RPMI8226 (cell line): ENCODE results near the gene CEP131.
A peak's percentile ranks its signal among the peaks of the same experiment; 100 is the strongest.

Source experiments
- DNase-seq: peaks from one replicate; pipeline ENCODE4 v3.0.0-alpha.2; 2015

The CEP131 gene

DNA sequence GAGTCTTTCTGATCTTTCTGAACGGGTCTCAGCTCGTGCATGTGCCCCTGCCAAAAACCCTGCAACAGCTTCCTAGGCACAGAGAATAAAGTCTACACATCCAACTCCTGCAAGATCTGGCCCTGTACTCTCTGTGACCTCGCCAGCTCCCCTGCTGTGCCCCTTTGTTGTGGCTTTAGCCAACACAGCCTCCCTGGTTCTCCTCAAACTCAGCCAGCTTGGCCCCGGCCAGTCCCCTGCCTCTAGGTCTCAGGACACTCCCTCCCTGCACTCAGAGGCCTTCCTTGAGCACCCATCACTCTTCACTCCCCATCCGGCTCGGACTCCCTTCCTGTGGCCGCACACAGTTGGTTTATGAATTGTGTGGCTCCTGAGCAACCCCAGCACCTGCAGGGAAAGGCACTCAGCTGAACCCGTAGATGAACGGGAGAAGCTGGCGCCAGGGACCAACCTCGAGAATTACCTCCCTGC, 1.4 kb downstream of the CEP131 start:
- DNase-seq = no peak

- no peak for DNase-seq
These were observed 3.1 kb downstream of the CEP131 start for GRCh38 chr17:81219476-81220180.

DNA sequence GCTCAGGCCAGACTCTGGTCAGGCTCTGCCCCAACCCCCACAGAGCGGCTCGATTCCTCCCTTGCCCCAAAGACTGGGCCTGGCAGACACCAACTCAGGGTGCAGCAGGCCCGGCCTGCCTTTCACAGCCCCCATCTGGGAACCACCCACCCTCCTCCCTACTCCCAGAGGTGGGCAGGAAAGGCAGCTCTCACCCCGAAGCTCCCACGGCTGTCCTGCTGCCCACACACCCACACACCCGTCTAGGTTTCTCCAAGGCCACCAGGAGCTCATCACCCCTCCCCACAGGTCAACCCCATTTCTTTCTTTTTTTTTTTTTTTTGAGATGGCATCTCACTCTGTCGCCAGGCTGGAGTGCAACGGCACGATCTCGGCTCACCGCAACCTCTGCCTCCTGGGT, 3.8 kb downstream of the CEP131 start:
- no peak for DNase-seq

- no peak for DNase-seq
These were observed 4.3 kb downstream of the CEP131 start for GRCh38 chr17:81218459-81218858.

DNA sequence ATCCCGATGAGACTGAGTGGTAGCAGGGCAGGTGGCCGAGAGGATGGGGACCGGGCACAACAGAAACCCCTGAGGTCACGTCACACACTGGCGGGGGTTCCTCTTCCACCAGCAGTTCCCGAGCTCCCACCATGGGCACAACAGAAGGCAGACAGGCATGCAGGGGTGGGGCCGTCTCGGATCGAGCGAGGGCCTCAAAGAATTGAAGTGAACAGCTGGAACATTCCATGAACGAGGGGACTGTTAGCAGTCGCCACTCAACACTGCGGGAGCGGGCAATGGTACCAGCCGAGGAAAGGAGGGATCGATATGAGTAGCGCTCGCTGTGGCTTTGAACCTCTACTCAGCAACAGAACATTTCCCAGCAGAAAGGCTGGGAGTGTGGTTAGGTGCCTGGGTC, 5.3 kb downstream of the CEP131 start:
- no peak for DNase-seq

DNA sequence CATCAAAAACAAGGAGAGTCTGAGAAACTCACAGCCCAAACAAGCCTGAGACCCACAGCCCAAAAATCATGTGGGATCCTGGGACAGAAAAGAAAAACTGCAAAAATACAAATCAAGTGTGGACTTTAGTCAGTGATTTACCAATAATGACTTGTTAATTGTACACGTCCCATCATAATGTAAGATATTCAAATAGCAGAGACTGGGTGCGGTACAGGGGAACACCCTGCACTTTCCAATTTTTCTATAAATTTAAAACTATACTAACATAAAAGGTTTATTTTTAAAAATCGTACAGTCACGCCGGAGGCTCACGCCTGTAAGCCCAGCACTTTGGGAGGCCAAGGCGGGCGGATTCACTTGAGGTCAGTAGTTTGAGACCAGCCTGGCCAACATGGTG, 8.8 kb downstream of the CEP131 start:
- no peak for DNase-seq

DNA sequence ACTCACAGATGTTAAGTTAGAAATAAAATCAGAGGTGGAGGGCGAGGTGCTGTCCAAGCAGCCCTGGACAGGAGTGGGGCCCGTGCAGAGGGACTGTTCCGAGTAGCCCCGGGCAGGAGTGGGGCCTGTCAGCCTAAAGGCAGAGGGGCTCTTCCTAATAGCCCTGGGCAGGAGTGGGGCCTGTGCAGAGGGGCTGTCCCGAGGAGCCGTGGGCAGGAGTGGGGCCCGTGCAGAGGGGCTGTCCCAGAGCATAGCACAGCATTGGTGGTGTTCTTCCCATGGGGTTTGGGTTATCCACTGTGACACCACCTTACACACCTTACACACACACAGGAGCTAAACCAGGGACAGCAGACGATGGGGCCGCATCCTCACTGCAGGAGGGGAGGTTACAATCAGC, 10.4 kb downstream of the CEP131 start:
- no peak for DNase-seq

GRCh38 chr17:81210868-81211267, 11.9 kb downstream of the CEP131 start:
- no peak for DNase-seq

DNA sequence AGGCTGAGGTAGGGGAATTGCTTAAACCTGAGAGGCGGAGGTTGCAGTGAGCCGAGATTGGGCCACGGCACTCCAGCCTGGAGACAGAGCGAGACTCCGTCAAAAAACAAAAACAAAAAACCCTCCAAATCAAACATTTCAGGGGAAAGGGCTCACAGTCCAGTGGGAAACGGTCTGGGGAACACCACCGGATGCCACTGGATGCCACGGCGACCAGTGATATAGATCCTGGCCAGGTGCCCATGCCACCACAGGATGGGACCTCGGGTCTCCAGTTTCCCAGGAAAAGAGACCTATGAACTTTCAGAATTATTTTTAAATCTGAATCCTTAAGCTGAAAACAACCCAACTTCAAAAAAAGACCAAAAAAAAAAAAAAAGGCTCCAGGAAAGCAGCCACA, 12.3 kb downstream of the CEP131 start:
- DNase-seq = no peak

GRCh38 chr17:81209141-81209540, 13.6 kb downstream of the CEP131 start:
- DNase-seq = no peak

GRCh38 chr17:81208651-81209050, 14.1 kb downstream of the CEP131 start:
- no peak for DNase-seq

DNA sequence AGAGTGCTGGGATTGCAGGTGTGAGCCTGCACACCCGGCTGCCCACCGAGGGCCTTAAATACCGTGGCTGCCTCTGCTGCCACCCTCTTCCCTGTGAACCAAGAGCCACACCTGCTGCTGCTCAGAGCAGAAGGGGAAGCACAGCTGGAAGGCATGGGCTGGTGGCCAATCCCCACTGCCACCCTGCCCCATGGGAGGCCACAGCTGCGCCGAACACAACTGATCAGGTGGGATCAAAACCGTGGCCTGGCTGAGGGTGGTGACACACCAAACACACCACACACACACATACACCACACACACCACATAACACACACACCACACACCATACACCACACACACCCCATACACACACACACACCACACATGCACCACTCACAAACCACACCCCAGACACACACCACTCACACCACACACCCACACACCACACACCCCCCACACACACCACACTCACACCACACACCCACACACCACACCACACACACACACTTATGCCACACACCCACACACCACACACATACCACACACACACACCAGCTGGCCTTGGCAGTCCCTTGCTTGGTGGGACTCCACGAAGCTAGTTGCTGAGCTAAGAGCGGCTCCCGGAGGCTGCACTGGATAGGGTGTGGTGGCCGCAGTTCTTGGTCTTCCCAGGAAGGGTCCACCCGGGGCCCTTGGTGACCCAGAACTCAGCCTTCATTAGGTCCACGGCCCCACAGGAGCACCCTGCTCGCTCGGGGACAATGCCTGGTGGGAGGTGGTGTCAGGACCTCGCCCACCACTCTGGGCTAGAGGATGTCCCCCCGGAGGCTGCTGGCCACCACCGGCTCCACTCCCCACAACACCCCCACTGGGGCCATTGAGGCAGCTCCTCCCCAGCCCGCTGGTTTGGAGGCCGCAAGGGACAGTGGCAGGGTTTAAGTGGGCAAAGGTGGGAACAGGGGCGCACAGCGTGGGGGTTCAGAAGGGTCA, 14.9 kb downstream of the CEP131 start:
- DNase-seq = peak; percentile 80

GRCh38 chr17:81206657-81207056, 16.1 kb downstream of the CEP131 start:
- DNase-seq = no peak

- no peak for DNase-seq
These were observed 16.6 kb downstream of the CEP131 start for GRCh38 chr17:81206166-81206565.

DNA sequence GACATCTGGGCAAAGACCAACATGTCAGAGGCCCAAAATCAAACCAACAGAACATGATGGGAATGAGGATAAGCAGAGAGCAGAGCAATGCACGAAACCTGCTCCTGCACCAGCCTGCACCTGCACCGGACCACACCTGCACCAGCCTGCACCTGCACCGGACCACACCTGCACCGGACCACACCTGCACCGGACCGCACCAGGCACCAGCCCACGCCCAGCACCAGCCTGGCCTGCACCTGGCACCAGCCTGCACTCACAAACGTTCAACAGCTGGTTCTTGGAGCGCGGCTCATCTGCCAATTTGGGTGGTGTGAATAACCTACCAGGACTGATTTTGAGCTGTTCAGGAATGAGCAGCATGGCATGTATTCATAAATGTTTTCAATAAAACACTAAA, 18.2 kb downstream of the CEP131 start:
- DNase-seq = no peak

DNA sequence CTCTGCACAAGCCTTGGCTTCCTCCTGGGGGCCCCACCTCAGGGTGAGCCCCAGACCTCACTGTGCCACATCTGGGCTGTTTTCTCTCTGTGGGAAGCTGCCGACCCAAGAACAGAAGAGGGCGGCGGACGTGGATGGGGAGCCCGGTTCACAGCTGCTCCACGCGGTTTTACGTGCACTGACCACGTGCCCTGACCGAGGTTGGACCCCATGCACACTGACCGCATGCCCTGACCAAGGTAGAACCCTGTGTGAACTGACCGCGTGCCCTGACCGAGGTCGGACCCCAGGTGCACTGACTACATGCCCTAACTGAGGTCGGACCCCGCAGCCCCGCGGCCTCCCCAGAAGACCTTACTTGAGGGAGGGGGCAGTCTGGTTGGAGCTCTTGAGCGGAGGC, 19.6 kb downstream of the CEP131 start:
- DNase-seq = no peak

DNA sequence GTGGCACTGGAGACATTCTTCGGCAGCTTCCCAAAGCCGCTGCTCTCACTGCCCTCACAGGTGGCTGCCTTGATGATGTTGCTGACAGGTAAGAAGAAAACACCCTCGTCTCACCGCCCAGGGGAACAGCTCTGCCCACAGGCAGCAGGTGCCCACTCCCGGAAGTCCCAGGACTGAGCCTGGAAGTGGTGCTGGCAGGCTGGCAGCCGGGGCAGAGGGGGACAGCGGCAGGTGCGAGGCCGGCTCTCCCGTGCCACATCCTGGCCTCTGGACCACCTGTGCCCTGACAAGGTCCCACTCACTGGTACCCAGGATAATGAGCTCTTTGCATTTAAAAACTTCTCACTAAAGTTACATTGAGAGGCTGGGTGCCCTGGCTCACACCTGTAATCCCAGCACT, 20.4 kb downstream of the CEP131 start:
- DNase-seq = no peak

DNA sequence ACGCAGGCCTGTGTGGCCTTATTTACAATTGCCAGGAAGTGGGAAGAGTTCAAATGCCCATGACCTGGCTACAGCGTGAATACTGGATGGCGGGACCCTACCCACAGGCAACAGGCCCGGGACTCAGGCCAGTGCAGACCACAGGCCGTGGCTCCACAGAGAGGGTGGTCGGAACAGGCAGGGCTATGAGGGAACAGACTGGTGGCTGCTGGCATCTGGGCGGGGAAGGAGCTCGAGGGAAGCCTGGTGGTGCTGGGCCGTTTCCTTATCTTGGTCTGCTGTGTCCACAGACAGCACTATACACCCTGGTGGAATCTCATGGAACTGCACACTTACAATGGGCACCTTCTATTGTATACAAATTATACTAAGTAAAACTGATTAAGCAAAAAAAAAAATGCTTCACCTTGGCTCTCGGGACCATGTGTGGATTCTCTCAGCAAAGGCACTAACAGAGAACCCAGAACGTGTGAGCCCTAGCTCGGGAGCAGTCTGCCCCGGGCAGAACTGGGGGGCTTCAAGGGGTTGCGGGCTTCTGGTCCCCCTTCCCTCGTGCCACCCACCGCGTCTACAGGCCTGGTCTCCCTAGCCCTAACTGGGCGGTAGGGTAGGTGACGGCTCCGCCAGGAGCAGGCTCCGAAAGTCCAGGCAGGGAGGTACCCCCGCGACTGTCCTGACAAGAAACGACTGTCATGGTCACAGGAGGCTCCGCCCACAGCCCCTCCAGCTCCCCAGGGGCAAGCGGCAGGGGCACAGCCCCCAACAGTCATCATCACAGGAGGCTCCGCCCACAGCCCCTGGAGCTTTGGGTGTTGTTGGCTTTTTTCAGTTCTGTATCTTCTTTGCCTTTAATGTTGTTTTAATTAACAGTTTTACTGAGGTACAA, 21.8 kb downstream of the CEP131 start:
- DNase-seq = peak; percentile 76

GRCh38 chr17:81200201-81200600, 22.6 kb downstream of the CEP131 start:
- DNase-seq = no peak

- no peak for DNase-seq
These were observed 23.3 kb downstream of the CEP131 start for GRCh38 chr17:81199482-81199830.

DNA sequence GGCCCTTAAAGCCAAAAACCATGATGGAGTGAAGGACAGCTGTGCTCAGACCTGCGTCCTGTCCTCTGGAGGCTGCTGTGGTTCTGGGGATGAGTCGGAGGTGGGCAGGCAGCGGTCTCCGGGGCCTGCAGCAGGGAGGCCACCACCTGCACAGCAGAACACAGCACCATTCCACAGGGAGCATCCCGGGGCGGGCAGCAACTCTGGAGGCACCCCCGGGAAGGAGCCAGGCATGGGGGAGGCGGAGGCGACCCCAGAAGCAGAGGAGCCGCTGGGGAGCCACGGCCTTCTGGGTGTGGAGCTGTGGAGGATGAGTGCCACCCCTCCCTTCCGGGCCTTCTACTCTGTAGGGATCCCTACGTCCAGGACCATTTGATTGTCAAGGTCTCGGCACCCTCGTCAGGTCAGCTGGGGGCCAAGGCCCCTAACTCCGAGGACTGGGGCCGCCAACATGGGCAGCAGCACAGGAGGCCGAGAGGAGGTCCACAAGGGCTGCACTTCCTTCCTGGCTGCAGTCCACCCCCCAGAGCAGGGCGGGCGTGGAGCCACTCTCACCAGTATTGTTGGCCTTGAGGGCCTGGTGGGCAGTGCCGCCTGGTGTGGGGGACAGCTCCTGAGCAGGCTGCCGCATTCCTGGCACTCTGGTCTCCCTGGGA, 23.8 kb downstream of the CEP131 start:
- no peak for DNase-seq

- DNase-seq = no peak
These were observed 24.8 kb downstream of the CEP131 start for GRCh38 chr17:81197831-81198490.
